NT2/D1 (cell line): ENCODE data around the gene RAB34.

Source experiments
- YY1 ChIP-seq: IDR thresholded peaks from 2 replicates; pipeline ENCODE4 v1.6.1; 2011; ENCODE audit not compliant: insufficient read length, insufficient read depth
- ZNF274 ChIP-seq: IDR thresholded peaks from 2 replicates; pipeline ENCODE4 v1.6.1; 2011; ENCODE audit warnings: mild to moderate bottlenecking, low read depth, low read length

DNA sequence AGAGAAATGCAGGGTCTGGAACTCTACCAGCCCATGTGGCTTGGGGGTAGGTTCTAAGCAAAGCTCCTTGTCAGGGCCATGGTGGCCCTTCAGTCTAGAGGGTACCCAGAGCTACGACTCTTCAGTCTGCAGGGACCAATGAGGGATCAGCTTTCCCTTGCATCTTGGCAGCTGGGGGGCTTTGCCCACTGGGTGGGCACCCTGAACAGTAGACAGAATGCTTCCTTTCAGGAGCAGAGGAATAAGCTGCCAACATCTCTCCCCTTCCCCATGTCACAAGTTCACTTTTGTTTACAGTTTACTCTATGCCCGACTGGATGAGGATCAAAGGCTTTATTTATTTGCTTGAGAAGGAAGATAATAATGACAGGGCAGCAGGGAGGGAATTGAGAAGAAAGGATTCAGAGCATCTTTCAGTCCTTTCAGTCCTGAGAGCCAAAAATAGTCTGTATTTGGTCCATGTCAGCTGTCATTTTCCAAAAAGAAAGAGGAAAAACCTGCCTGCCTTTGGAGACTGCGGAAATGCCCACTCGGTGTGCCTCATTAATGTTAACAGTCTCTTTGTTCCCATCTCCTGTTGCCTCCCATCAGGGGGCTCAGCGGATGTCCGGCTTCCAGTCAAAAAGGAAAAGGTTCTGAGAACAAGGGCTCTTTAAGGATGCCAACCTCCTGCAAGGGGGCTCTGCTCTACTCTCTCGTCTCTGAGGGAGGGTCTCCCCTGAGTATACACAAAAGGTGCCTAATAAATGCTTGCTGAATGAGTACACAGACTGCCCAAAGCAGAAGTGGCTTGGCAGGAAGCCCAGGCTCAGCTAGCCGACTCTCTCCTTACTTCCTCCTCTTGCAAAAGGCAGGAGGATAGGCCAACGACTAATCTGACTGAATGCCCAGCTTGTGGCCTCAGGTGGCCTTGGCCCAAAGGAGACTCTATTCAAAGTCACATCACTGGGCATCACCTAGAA is 43.2 kb upstream of the RAB34 start:
- no peak for TF ChIP-seq YY1
- no peak for TF ChIP-seq ZNF274
